RWPE2 (cell line): ENCODE data around the gene BGN.

Source experiments
- ATAC-seq: fragments of 200-7000 bp; cut with Tn5 transposase; 3 replicates; pipeline ENCODE4 v1.9.1; 2021; ENCODE audit warnings: low read depth
- DNase-seq: peaks from one replicate; pipeline ENCODE4 v3.0.0-alpha.2; 2020; ENCODE audit warnings: low spot score
- H3K27ac ChIP-seq: fragments of 450-650 bp; 2 replicates; pipeline ENCODE4 v1.5.1; 2017; ENCODE audit warnings: mild to moderate bottlenecking; ENCODE audit not compliant: poor library complexity, severe bottlenecking
- H3K27me3 ChIP-seq: fragments of 250-450 bp; sonication (Bioruptor Pico); 2 replicates; pipeline ENCODE4 v1.5.1; 2021; ENCODE audit warnings: mild to moderate bottlenecking, moderate library complexity; ENCODE audit not compliant: insufficient read depth, poor library complexity, severe bottlenecking
- H3K36me3 ChIP-seq: fragments of 250-450 bp; sonication (Bioruptor Pico); 2 replicates; pipeline ENCODE4 v1.5.1; 2020; ENCODE audit warnings: low read depth, mild to moderate bottlenecking, moderate library complexity
- H3K4me1 ChIP-seq: fragments of 250-450 bp; sonication (Bioruptor Pico); 2 replicates; pipeline ENCODE4 v1.5.1; 2021; ENCODE audit warnings: mild to moderate bottlenecking, moderate library complexity; ENCODE audit not compliant: insufficient read depth, poor library complexity, severe bottlenecking
- H3K4me3 ChIP-seq: fragments of 250-450 bp; sonication (Bioruptor Pico); 2 replicates; pipeline ENCODE4 v1.5.1; 2021; ENCODE audit warnings: mild to moderate bottlenecking, moderate library complexity; ENCODE audit not compliant: severe bottlenecking
- H3K9me3 ChIP-seq: fragments of 250-450 bp; sonication (Bioruptor Pico); 2 replicates; pipeline ENCODE4 v1.5.1; 2021; ENCODE audit warnings: mild to moderate bottlenecking, moderate library complexity; ENCODE audit not compliant: severe bottlenecking
- CTCF ChIP-seq: fragments of 450-650 bp; IDR thresholded peaks from one replicate; pipeline ENCODE4 v1.5.1; 2017; ENCODE audit warnings: mild to moderate bottlenecking, moderate library complexity; ENCODE audit not compliant: poor library complexity, severe bottlenecking

The BGN gene

GRCh38 chrX:153486171-153486570 lies 8.6 kb upstream of the BGN start:
- DNase-seq (no peak), ATAC-seq (no peak)
- no peaks in the 10 kb centered on the region for H3K9me3 ChIP-seq
- no peaks in the 10 kb centered on the region for H3K27me3 ChIP-seq
- no peak overlapping the region for H3K4me3 ChIP-seq
- TF ChIP-seq CTCF = no peak
- no peak overlapping the region for H3K27ac ChIP-seq
- no peaks in the 10 kb centered on the region for H3K36me3 ChIP-seq
- no peaks in the 10 kb centered on the region for H3K4me1 ChIP-seq

GRCh38 chrX:153487590-153488071 lies 7.1 kb upstream of the BGN start:
- Histone ChIP-seq H3K27ac (no peak overlapping the region), H3K9me3 (no peaks in the 10 kb centered on the region), H3K36me3 (no peaks in the 10 kb centered on the region), H3K4me3 (no peak overlapping the region), H3K27me3 (no peaks in the 10 kb centered on the region), H3K4me1 (no peaks in the 10 kb centered on the region)
- DNase-seq = no peak
- ATAC-seq = no peak
- TF ChIP-seq CTCF = no peak

GRCh38 chrX:153488231-153488914 lies 6.4 kb upstream of the BGN start:
- ATAC-seq (no peak), DNase-seq (no peak)
- Histone ChIP-seq H3K36me3 (no peaks in the 10 kb centered on the region), H3K27me3 (no peaks in the 10 kb centered on the region), H3K4me3 (no peak overlapping the region), H3K9me3 (no peaks in the 10 kb centered on the region), H3K27ac (no peak overlapping the region), H3K4me1 (no peaks in the 10 kb centered on the region)
- TF ChIP-seq CTCF = no peak

- no peaks in the 10 kb centered on the region for H3K9me3 ChIP-seq
- H3K36me3 ChIP-seq = no peaks in the 10 kb centered on the region
- no peak for TF ChIP-seq CTCF
- no peak overlapping the region for H3K27ac ChIP-seq
- H3K4me3 ChIP-seq = no peak overlapping the region
- no peaks in the 10 kb centered on the region for H3K27me3 ChIP-seq
- ATAC-seq (peak; percentile 29; the same call in 1 of the 3 replicates), DNase-seq (no peak)
- no peaks in the 10 kb centered on the region for H3K4me1 ChIP-seq
Observed at GRCh38 chrX:153490217-153490930, 4.4 kb upstream of the BGN start.
